Measurements from ENCODE around the gene TCHP.

TCHP gene

DNA sequence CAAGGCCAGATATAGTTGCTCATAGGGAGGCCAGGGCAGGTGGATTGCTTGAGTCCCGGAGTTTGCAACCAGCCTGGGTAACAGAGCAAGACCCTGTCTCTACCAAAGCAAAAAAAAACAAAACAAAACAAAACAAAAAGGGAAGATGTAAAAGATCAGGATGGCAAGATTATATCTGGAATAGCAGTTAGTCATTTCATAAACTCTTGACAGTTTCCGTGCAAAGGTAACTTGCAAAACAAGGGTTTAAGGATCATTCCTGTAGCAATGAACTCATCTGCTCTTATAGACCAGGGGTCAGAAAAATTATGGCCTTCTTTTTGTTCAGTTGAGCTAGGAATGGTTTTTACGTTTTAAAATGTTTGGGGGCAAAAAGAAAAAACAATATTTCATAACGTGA, 66.5 kb downstream of the TCHP start:
- no peak for DNase-seq

- DNase-seq, result no peak
Measured at GRCh38 chr12:109967383-109968031, 67.4 kb downstream of the TCHP start.
